HepG2 (cell line): ENCODE results near the gene SLC13A5. TPM values are rescaled to one million over a fixed set of nuclear protein-coding genes. Genes with fewer than 3 reads are reported as not detected.

Experiments
- ATF6 ChIP-seq: sonication (generic); formaldehyde crosslinking; conservative IDR thresholded peaks from 2 replicates; pipeline ENCODE4 v1.4.0; 2020; ENCODE audit warnings: missing genetic modification reagents
- BRCA1 ChIP-seq: sonication (generic); formaldehyde crosslinking; IDR thresholded peaks from 2 replicates; pipeline ENCODE4 v1.4.0; 2020; ENCODE audit warnings: missing genetic modification reagents
- FLYWCH1 ChIP-seq: sonication (generic); formaldehyde crosslinking; IDR thresholded peaks from 2 replicates; pipeline ENCODE4 v1.8.1; 2023; ENCODE audit warnings: mild to moderate bottlenecking, missing genetic modification reagents
- FOSL1 ChIP-seq: sonication (generic); formaldehyde crosslinking; IDR thresholded peaks from 2 replicates; pipeline ENCODE4 v1.9.0; 2021; ENCODE audit warnings: missing genetic modification reagents, borderline replicate concordance
- GMEB1 ChIP-seq: sonication (generic); formaldehyde crosslinking; IDR thresholded peaks from 2 replicates; pipeline ENCODE4 v1.5.1; 2020; ENCODE audit warnings: missing genetic modification reagents, mild to moderate bottlenecking, borderline replicate concordance
- HDAC2 ChIP-seq: sonication (generic); formaldehyde crosslinking; IDR thresholded peaks from 2 replicates; pipeline ENCODE4 v1.4.0; 2020; ENCODE audit warnings: missing genetic modification reagents
- KAT8 ChIP-seq: IDR thresholded peaks from 2 replicates; pipeline ENCODE4 v1.6.1; 2016; ENCODE audit warnings: missing genetic modification reagents, missing compliant biosample characterization
- LCORL ChIP-seq, 2 experiments: fragments of 450-650 bp in 1 of 2; sonication (generic) in 1 of 2; formaldehyde crosslinking in 1 of 2; IDR thresholded peaks; 2 replicates each; pipeline versions ENCODE4 v1.5.0 to v1.6.1; 2017 to 2020; ENCODE audit warnings: antibody characterized with exemption in 1 of 2, missing genetic modification reagents in 1 of 2
- MIXL1 ChIP-seq: IDR thresholded peaks from 2 replicates; pipeline ENCODE4 v1.6.1; 2016
- MXD3 ChIP-seq: IDR thresholded peaks from 2 replicates; pipeline ENCODE4 v1.6.1; 2016; ENCODE audit warnings: mild to moderate bottlenecking, missing biosample characterization, missing genetic modification reagents
- NR2F1 ChIP-seq, 2 experiments: fragments of 450-650 bp in 1 of 2; formaldehyde crosslinking in 1 of 2; IDR thresholded peaks; 2 replicates each; pipeline versions ENCODE4 v1.5.0 to v1.6.1; 2016 to 2020; ENCODE audit warnings: mild to moderate bottlenecking in 1 of 2, missing compliant biosample characterization in 1 of 2, missing genetic modification reagents in 1 of 2, moderate library complexity in 1 of 2
- NR2F6 ChIP-seq, 2 experiments: IDR thresholded peaks; 2 replicates each; pipeline ENCODE4 v1.6.1; 2016; ENCODE audit warnings: antibody characterized with exemption in 1 of 2, mild to moderate bottlenecking in 1 of 2
- SNAI1 ChIP-seq: sonication (generic); formaldehyde crosslinking; IDR thresholded peaks from 2 replicates; pipeline ENCODE4 v1.5.0; 2020; ENCODE audit warnings: mild to moderate bottlenecking, missing genetic modification reagents, borderline replicate concordance
- ZNF275 ChIP-seq: sonication (generic); formaldehyde crosslinking; IDR thresholded peaks from 2 replicates; pipeline ENCODE4 v1.8.0; 2022; ENCODE audit warnings: missing genetic modification reagents, mild to moderate bottlenecking, inconsistent platforms, borderline replicate concordance
- ZNF280B ChIP-seq: sonication (generic); formaldehyde crosslinking; IDR thresholded peaks from 2 replicates; pipeline ENCODE4 v1.5.0; 2020; ENCODE audit warnings: missing genetic modification reagents, mild to moderate bottlenecking, borderline replicate concordance
- ZNF414 ChIP-seq: sonication (generic); formaldehyde crosslinking; IDR thresholded peaks from 2 replicates; pipeline ENCODE4 v1.5.0; 2020; ENCODE audit warnings: missing genetic modification reagents
- ZNF580 ChIP-seq: IDR thresholded peaks from 2 replicates; pipeline ENCODE4 v1.6.1; 2016; ENCODE audit warnings: low read depth, borderline replicate concordance
- ZNF737 ChIP-seq: sonication (generic); formaldehyde crosslinking; IDR thresholded peaks from 2 replicates; pipeline ENCODE4 v1.5.0; 2020; ENCODE audit warnings: missing genetic modification reagents, mild to moderate bottlenecking, borderline replicate concordance
- polyA plus RNA-seq, 8 experiments: library from polyadenylated mRNA; depleted of rRNA in 3 of 8; stranded (reverse) in 7 of 8; unstranded in 1 of 8; fragments of >200 nt; fragmentation: Illumina TruSeq in 4 of 8; extraction: Trizol in 4 of 8; gene quantifications; 2 replicates each; pipeline versions ENCODE4 v1.2.1 to v1.2.3, GENCODE V29; 2011 to 2016; ENCODE audit warnings: low read depth in 4 of 8, missing spikeins in 1 of 8, mixed read lengths in 1 of 8; ENCODE audit not compliant: insufficient read depth in 1 of 8
- total RNA-seq, 5 experiments: library from RNA; depleted of rRNA; stranded (reverse); fragments of >200 nt; fragmentation: Illumina TruSeq; extraction: Trizol; gene quantifications; 2 replicates each; pipeline ENCODE4 v1.2.3, GENCODE V29; 2016; ENCODE audit warnings: low read depth in 1 of 5

Gene SLC13A5
- total and polyA plus RNA-seq, 2 of the 13 experiments (the other 11 are each of a cell fraction or from before 2014, with no cell fraction given), result 42.8 to 310 TPM

GRCh38 chr17:6666077-6666521 is 47.1 kb downstream of the SLC13A5 start (continued):
- TF ChIP-seq MXD3 (CRISPR knock-in tag), result no peak
- TF ChIP-seq BRCA1 (CRISPR knock-in tag), result no peak
- TF ChIP-seq SNAI1 (CRISPR knock-in tag), result no peak
- no peak for TF ChIP-seq KAT8 (CRISPR knock-in tag)
- no peak for TF ChIP-seq NR2F1 (CRISPR knock-in tag; IDR thresholded peaks at IDR 0.05)
- no peak for TF ChIP-seq GMEB1
- no peak for TF ChIP-seq NR2F6 (IDR thresholded peaks at IDR 0.05)
- no peak for TF ChIP-seq NR2F6 (CRISPR knock-in tag; IDR thresholded peaks at IDR 0.05)
- no peak for TF ChIP-seq ATF6
- TF ChIP-seq FLYWCH1, result no peak
- TF ChIP-seq ZNF280B, result no peak
- TF ChIP-seq FOSL1, result no peak
- TF ChIP-seq HDAC2 (CRISPR knock-in tag), result no peak
- no peak; the same call in 1 of the 2 replicates for TF ChIP-seq ZNF580 (CRISPR knock-in tag)
- TF ChIP-seq ZNF414 (CRISPR knock-in tag), result no peak
- TF ChIP-seq ZNF737 (CRISPR knock-in tag), result no peak
- TF ChIP-seq ZNF275 (CRISPR knock-in tag), result no peak
- TF ChIP-seq MIXL1 (CRISPR knock-in tag), result 0 out of 2 replicates have a peak, but pooled peaks have one; percentile 42
- no peak for TF ChIP-seq LCORL (IDR thresholded peaks at IDR 0.05)
- TF ChIP-seq LCORL (CRISPR knock-in tag; IDR thresholded peaks at IDR 0.05), result peak; percentile 76; the same call in 1 of the 2 replicates
